H1 (cell line): ENCODE results near the gene UBE2E2. TPM values are rescaled to one million over a fixed set of nuclear protein-coding genes. Genes with fewer than 3 reads are reported as not detected.
A peak's percentile ranks its signal among the peaks of the same experiment; 100 is the strongest.

Experiments used
- CTCF ChIA-PET: fragments of 300-600 bp; sonication (Branson Sonifier 250); formaldehyde crosslinking; loops from one replicate; lab custom pipeline; 2021; ENCODE audit not compliant: partially characterized antibody; lab: Charles Lee
- POLR2A ChIA-PET: fragments of 300-600 bp; sonication (Branson Sonifier 250); formaldehyde crosslinking; loops from one replicate; lab custom pipeline; 2021; ENCODE audit warnings: inconsistent platforms; ENCODE audit not compliant: partially characterized antibody; lab: Charles Lee
- DNase-seq, 2 experiments: peaks; one replicate each; pipeline versions ENCODE4 v3.0.0 to v3.0.0-alpha.2; 2010 to 2022; ENCODE audit warnings: low spot score in 2 of 2, low read depth in 1 of 2, mixed read lengths in 1 of 2
- FAIRE-seq: peaks from 2 replicates; lab custom pipeline; 2011; peaks lifted over from hg19 to GRCh38; lab: Jason Lieb, UNC
- H2AFZ ChIP-seq: 2 replicates; pipeline ENCODE4 v1.8.1; 2012; ENCODE audit warnings: low read length, inconsistent platforms
- H2AK5ac ChIP-seq: 2 replicates; pipeline ENCODE4 v1.6.1; 2013; ENCODE audit warnings: low read depth, low read length
- H2BK120ac ChIP-seq: replicated peaks from 2 replicates; pipeline ENCODE3; 2013; ENCODE audit warnings: low read depth, low read length, inconsistent platforms
- H2BK12ac ChIP-seq: 2 replicates; pipeline ENCODE4 v1.6.1; 2013; ENCODE audit warnings: low read depth, low read length
- H2BK15ac ChIP-seq: 2 replicates; pipeline ENCODE4 v1.6.1; 2013; ENCODE audit warnings: low read length
- H2BK20ac ChIP-seq: 2 replicates; pipeline ENCODE4 v1.6.1; 2013; ENCODE audit warnings: low read length
- H2BK5ac ChIP-seq: 2 replicates; pipeline ENCODE4 v1.6.1; 2013; ENCODE audit warnings: low read depth, low read length
- H3K14ac ChIP-seq: 2 replicates; pipeline ENCODE4 v1.6.1; 2013; ENCODE audit warnings: inconsistent platforms; ENCODE audit not compliant: insufficient read length
- H3K18ac ChIP-seq: 2 replicates; pipeline ENCODE4 v1.6.1; 2013; ENCODE audit warnings: low read length; ENCODE audit errors: extremely low read depth
- H3K23ac ChIP-seq: 2 replicates; pipeline ENCODE4 v1.6.1; 2013; ENCODE audit warnings: inconsistent platforms; ENCODE audit not compliant: insufficient read length
- H3K23me2 ChIP-seq: 2 replicates; pipeline ENCODE4 v1.6.1; 2013; ENCODE audit warnings: low read depth, low read length
- H3K27ac ChIP-seq: 2 replicates; pipeline ENCODE4 v1.6.1; 2011; ENCODE audit warnings: low read depth, low read length, inconsistent platforms
- H3K27me3 ChIP-seq, 4 experiments: replicated peaks in 1 of 4; 1 replicate in 1 of 4; 2 replicates in 3 of 4; pipeline versions ENCODE4 v1.6.1 to v1.8.1; 2011 to 2013; ENCODE audit warnings: low read length in 3 of 4, mild to moderate bottlenecking in 3 of 4, inconsistent platforms in 2 of 4, mixed read lengths in 2 of 4, moderate library complexity in 1 of 4; ENCODE audit not compliant: control insufficient read depth in 3 of 4, insufficient read depth in 3 of 4; ENCODE audit errors: extremely low read depth in 1 of 4
- H3K36me3 ChIP-seq, 4 experiments: 2 replicates each; pipeline versions ENCODE4 v1.6.1 to v1.8.1; 2011 to 2013; ENCODE audit warnings: mild to moderate bottlenecking in 4 of 4, low read length in 3 of 4, moderate library complexity in 2 of 4, control low read depth in 1 of 4, inconsistent platforms in 1 of 4; ENCODE audit not compliant: insufficient read depth in 4 of 4, control insufficient read depth in 2 of 4
- H3K4ac ChIP-seq: replicated peaks from 2 replicates; pipeline ENCODE3; 2013; ENCODE audit warnings: low read length, low read depth, mixed read lengths, inconsistent platforms; ENCODE audit not compliant: insufficient read length
- H3K4me1 ChIP-seq, 4 experiments: replicated peaks in 1 of 4; 1 replicate in 1 of 4; 2 replicates in 3 of 4; pipeline versions ENCODE4 v1.6.1 to v1.8.1; 2011 to 2013; ENCODE audit warnings: low read length in 3 of 4, inconsistent platforms in 2 of 4, mixed read lengths in 1 of 4; ENCODE audit not compliant: insufficient read depth in 4 of 4, control insufficient read depth in 3 of 4
- H3K4me2 ChIP-seq, 2 experiments: 2 replicates each; pipeline versions ENCODE4 v1.6.1 to v1.8.1; 2011 to 2013; ENCODE audit warnings: low read depth in 2 of 2, low read length in 2 of 2, control low read depth in 1 of 2, inconsistent platforms in 1 of 2, mild to moderate bottlenecking in 1 of 2; ENCODE audit not compliant: insufficient read depth in 1 of 2
- H3K4me3 ChIP-seq, 4 experiments: fragments of 200-600, 300-600 bp in 1 of 4; sonication (generic), shearing (Covaris generic), sonication (Bioruptor Twin) in 1 of 4; 2 replicates each; pipeline versions ENCODE4 v1.5.1 to v1.8.1; 2011 to 2016; ENCODE audit warnings: low read length in 4 of 4, low read depth in 3 of 4, control low read depth in 2 of 4, inconsistent platforms in 2 of 4, mild to moderate bottlenecking in 2 of 4, mixed read lengths in 1 of 4, moderate library complexity in 1 of 4; ENCODE audit not compliant: insufficient read depth in 2 of 4; ENCODE audit errors: extremely low read depth in 1 of 4
- H3K56ac ChIP-seq: replicated peaks from 2 replicates; pipeline ENCODE3; 2013; ENCODE audit warnings: low read depth, mild to moderate bottlenecking, mixed read lengths, low read length, inconsistent platforms; ENCODE audit not compliant: insufficient read length
- H3K79me1 ChIP-seq: 2 replicates; pipeline ENCODE4 v1.6.1; 2013; ENCODE audit warnings: low read depth, low read length, control low read depth
- H3K79me2 ChIP-seq, 2 experiments: 2 replicates each; pipeline versions ENCODE4 v1.6.1 to v1.8.1; 2012 to 2013; ENCODE audit warnings: low read length in 2 of 2, mild to moderate bottlenecking in 2 of 2, inconsistent platforms in 1 of 2; ENCODE audit not compliant: insufficient read depth in 2 of 2, control insufficient read depth in 1 of 2
- H3K9ac ChIP-seq, 4 experiments: replicated peaks in 1 of 4; 1 replicate in 1 of 4; 2 replicates in 3 of 4; pipeline versions ENCODE4 v1.6.1 to v1.8.1; 2011 to 2013; ENCODE audit warnings: low read depth in 3 of 4, low read length in 3 of 4, control low read depth in 2 of 4, mild to moderate bottlenecking in 2 of 4, moderate library complexity in 2 of 4, inconsistent platforms in 1 of 4; ENCODE audit errors: extremely low read depth in 1 of 4
- H3K9me3 ChIP-seq, 2 experiments: 2 replicates each; pipeline versions ENCODE4 v1.6.1 to v1.8.1; 2012 to 2013; ENCODE audit warnings: mild to moderate bottlenecking in 2 of 2, moderate library complexity in 2 of 2, control low read depth in 1 of 2, inconsistent platforms in 1 of 2, low read depth in 1 of 2, low read length in 1 of 2, mixed read lengths in 1 of 2; ENCODE audit not compliant: insufficient read depth in 2 of 2
- H4K20me1 ChIP-seq, 2 experiments: replicated peaks in 1 of 2; 2 replicates each; pipeline versions ENCODE3 to v1.8.1; 2011 to 2013; ENCODE audit warnings: inconsistent platforms in 2 of 2, low read length in 2 of 2, mild to moderate bottlenecking in 1 of 2; ENCODE audit not compliant: insufficient read depth in 2 of 2, control insufficient read depth in 1 of 2
- H4K5ac ChIP-seq: 2 replicates; pipeline ENCODE4 v1.6.1; 2013; ENCODE audit warnings: low read length, low read depth, mixed read lengths, inconsistent platforms; ENCODE audit not compliant: insufficient read length
- H4K8ac ChIP-seq: 2 replicates; pipeline ENCODE4 v1.8.0; 2013; ENCODE audit warnings: mild to moderate bottlenecking, moderate library complexity, low read length, inconsistent platforms; ENCODE audit not compliant: insufficient read depth; ENCODE audit errors: extremely low read depth
- H4K91ac ChIP-seq: replicated peaks from 2 replicates; pipeline ENCODE3; 2013; ENCODE audit warnings: low read length, mixed read lengths, inconsistent platforms; ENCODE audit not compliant: insufficient read length
- RAD21 ChIP-seq, 2 experiments: IDR thresholded peaks in 1 of 2; conservative IDR thresholded peaks in 1 of 2; 2 replicates each; pipeline ENCODE4 v1.6.1; 2011; ENCODE audit warnings: low read depth in 2 of 2, low read length in 2 of 2, improper control_type of control experiment in 1 of 2, inconsistent platforms in 1 of 2, mild to moderate bottlenecking in 1 of 2, moderate library complexity in 1 of 2
- TCF12 ChIP-seq: IDR thresholded peaks from 2 replicates; pipeline ENCODE4 v1.6.1; 2011; ENCODE audit warnings: low read depth, mild to moderate bottlenecking, low read length
- WGBS, 2 experiments: shearing (Covaris generic) in 1 of 2; methylation state at CpG; one replicate each; pipeline versions ENCODE4 v1.1.6 to v1.1.7; 2013 to 2015; ENCODE audit warnings: low lambda C conversion rate in 2 of 2, mixed read lengths in 2 of 2, inconsistent platforms in 1 of 2, low coverage in 1 of 2, missing lambda C conversion rate in 1 of 2; ENCODE audit not compliant: insufficient replicate concordance in 2 of 2, insufficient coverage in 1 of 2, insufficient read length in 1 of 2; ENCODE audit errors: extremely low coverage in 1 of 2, missing lambda C conversion rate in 1 of 2; 5-methylcytosine and 5-hydroxymethylcytosine counted together
- polyA plus RNA-seq, 7 experiments: library from polyadenylated mRNA; depleted of rRNA in 3 of 7; stranded (reverse) in 5 of 7; unstranded in 2 of 7; fragments of >200 nt in 5 of 7; fragments of 200-250 nt in 2 of 7; gene quantifications; 1 replicate in 5 of 7; 2 replicates in 1 of 7; 4 replicates in 1 of 7; pipeline versions ENCODE4 v1.2.1 to v1.2.3, GENCODE V29; 2011 to 2013; ENCODE audit warnings: missing spikeins in 2 of 7, mixed read lengths in 2 of 7
- total RNA-seq: library from RNA; stranded (reverse); fragmentation: NEBNext Ultra II Directional; extraction: Animal tissue kit (Norgen Biotek cat#: 25700); gene quantifications from 2 replicates; pipeline ENCODE4 v1.2.1, GENCODE V29; 2021
- TF ChIP-seq, protein P1 (sequence below): IDR thresholded peaks from 2 replicates; pipeline ENCODE4 v1.6.1; 2011; ENCODE audit warnings: low read length, improper control_type of control experiment
- TF ChIP-seq, protein P2 (sequence below): IDR thresholded peaks from 2 replicates; pipeline ENCODE4 v1.6.1; 2012; ENCODE audit warnings: low read length, inconsistent platforms

The UBE2E2 gene
- total and polyA plus RNA-seq, 2 of the 8 experiments (the other 6 are each of a cell fraction or from before 2014, with no cell fraction given): 57.6 to 70.6 TPM

DNA sequence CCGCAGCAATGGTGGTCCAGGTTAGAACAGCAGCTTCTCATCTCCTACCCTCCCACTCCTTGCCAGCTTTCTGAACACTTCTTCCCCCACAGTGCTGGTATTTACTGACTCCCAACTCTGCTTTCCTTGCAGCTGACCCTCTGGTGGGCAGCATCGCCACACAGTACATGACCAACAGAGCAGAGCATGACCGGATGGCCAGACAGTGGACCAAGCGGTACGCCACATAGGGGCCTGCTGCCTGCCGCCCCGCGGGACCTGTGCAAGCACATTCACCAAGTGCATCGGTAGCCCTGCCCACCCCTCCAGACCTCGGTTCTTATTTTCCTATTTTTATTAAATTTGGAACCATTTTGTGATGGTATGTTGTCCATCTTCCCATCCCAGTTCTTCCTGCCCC lies 386.5 kb downstream of the UBE2E2 start:
- no peak overlapping the region for H3K4ac ChIP-seq
- no peak overlapping the region for H2AK5ac ChIP-seq
- H3K9ac ChIP-seq: no peak overlapping the region
- H3K4me3 ChIP-seq: no peak overlapping the region
- H3K27ac ChIP-seq: no peak overlapping the region
- H2BK120ac ChIP-seq: no peak overlapping the region
- H3K27me3 ChIP-seq: no peaks in the 10 kb centered on the region
- DNase-seq (no peak), FAIRE-seq (no peak)
- H2BK15ac ChIP-seq: no peak overlapping the region
- H4K5ac ChIP-seq: no peak overlapping the region
- 90% methylated on average over 10 of the region's 10 CpGs; no CpG with 5 or more reads in 1 of the 2 experiments for WGBS, 2 experiments
- H3K4me2 ChIP-seq: no peak overlapping the region
- no peaks in the 10 kb centered on the region for H3K36me3 ChIP-seq
- H2BK20ac ChIP-seq: no peak overlapping the region
- ChIA-PET POLR2A (interaction anchor here (1.0 kb wide), 1 partner anchor 13 kb away, joined by 3 read pairs; no protein-coding TSS in a partner anchor), CTCF (interaction anchor here (0.6 kb wide), 1 partner anchor 21 kb away, joined by 3 read pairs; no protein-coding TSS in a partner anchor)
- H3K18ac ChIP-seq: no peak overlapping the region
- no peaks in the 10 kb centered on the region for H3K79me1 ChIP-seq
- no peaks in the 10 kb centered on the region for H3K9me3 ChIP-seq
- H3K4me1 ChIP-seq: no peaks in the 10 kb centered on the region
- 0 out of 2 replicates have a peak overlapping the region, but pooled peaks have one; percentile 36 for H4K8ac ChIP-seq
- H3K23me2 ChIP-seq: no peaks in the 10 kb centered on the region
- no peak overlapping the region for H3K23ac ChIP-seq
- H2BK12ac ChIP-seq: no peak overlapping the region
- H2BK5ac ChIP-seq: no peak overlapping the region
- H4K91ac ChIP-seq: no peak overlapping the region
- TF ChIP-seq RAD21 (IDR thresholded peaks at IDR 0.05 in 1 of 2, conservative IDR thresholded peaks at IDR 0.05 in 1 of 2; ENCODE audit: low read depth in 2 of 2, low read length in 2 of 2): peak in 1 of 2 experiments; percentile 20; a peak in 1 of 4 replicates
- TF ChIP-seq, protein P1, sequence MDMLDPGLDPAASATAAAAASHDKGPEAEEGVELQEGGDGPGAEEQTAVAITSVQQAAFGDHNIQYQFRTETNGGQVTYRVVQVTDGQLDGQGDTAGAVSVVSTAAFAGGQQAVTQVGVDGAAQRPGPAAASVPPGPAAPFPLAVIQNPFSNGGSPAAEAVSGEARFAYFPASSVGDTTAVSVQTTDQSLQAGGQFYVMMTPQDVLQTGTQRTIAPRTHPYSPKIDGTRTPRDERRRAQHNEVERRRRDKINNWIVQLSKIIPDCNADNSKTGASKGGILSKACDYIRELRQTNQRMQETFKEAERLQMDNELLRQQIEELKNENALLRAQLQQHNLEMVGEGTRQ: no peak
- TF ChIP-seq, protein P2, sequence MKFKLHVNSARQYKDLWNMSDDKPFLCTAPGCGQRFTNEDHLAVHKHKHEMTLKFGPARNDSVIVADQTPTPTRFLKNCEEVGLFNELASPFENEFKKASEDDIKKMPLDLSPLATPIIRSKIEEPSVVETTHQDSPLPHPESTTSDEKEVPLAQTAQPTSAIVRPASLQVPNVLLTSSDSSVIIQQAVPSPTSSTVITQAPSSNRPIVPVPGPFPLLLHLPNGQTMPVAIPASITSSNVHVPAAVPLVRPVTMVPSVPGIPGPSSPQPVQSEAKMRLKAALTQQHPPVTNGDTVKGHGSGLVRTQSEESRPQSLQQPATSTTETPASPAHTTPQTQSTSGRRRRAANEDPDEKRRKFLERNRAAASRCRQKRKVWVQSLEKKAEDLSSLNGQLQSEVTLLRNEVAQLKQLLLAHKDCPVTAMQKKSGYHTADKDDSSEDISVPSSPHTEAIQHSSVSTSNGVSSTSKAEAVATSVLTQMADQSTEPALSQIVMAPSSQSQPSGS: no peak
- TF ChIP-seq TCF12: no peak
- TF ChIP-seq, all 59 proteins: peak for 1
- Histone ChIP-seq H2AFZ (no peak overlapping the region), H3K56ac (no peak overlapping the region), H4K20me1 (no peaks in the 10 kb centered on the region), H3K79me2 (no peaks in the 10 kb centered on the region; a peak in 1 of 4 replicates), H3K14ac (no peak overlapping the region)
